Occipital lobe (tissue), 2 donors: ENCODE measurements around the gene MAP2K3. TPM values are rescaled to one million over a fixed set of nuclear protein-coding genes. Genes with fewer than 3 reads are reported as not detected.
"Not testable (repeated sequence)": the region's sequence is repeated elsewhere in the genome, so short reads cannot be mapped to it uniquely, and the experiment has no call there.

Source experiments
- DNase-seq: peaks from one replicate; lab custom pipeline; 2025; lab: John Stamatoyannopoulos, UW
- total RNA-seq: library from RNA; depleted of rRNA; stranded (reverse); fragments of >200 nt; gene quantifications from one replicate; pipeline ENCODE4 v1.2.3, GENCODE V29; 2014

Gene MAP2K3
- total RNA-seq, 1 donor from 2014 or later: 1.7 TPM

DNA sequence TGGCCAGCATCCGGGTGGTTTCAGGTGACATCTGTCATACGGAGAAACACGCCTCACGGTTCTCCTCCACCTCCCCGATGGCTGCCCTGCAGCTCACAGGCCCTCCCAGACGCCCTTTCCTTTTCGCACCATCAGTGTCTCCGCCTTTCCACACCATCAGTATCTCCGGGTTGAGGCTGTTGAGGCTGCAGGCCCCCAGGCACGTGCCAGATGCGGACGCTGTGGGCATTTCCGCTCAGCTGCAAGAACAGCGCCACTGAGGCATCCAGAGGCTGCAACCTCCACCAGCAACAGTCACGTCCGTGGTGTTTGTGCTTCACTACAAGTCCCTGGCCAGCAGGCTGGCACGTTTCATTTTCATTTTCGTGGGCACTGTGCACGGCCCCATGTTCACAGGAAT is 66.0 kb downstream of the MAP2K3 start:
- not testable (repeated sequence) for DNase-seq

DNA sequence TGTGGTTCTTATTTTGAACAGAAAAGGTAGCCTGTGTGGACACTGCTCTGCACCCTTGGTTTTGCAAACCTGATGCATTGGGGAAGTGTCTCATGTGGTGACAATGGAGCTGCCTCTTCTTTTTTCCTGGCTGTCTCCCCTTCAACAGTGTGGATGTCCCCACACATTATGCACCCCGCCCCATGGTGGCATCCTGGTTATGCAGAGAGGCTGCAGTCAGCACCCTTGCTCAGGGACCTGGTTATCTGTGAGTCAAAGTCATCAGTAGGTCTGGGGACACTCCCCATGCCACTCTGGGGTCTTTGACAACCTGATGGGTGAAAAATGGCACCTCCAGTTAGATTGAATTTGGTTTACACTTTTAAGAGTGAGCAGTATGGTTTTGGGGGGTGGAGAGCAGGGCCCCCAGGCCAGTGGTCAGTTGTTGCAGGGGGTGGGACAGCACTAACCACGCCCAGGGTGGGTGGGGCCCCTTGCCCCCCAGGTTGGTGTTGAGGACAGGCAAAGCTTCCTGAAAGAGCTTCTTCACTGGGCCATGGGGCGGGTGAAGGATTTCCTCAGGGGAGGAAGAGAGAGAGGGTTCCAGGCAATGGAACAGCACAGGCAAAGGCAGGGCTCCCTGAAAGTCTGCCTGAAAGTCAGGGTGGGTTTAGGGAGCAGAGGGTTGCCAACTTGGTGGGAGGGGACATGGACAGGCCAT is 67.0 kb downstream of the MAP2K3 start:
- DNase-seq: no peak

- no peak for DNase-seq
Observed at GRCh38 chr17:21352221-21352980, 67.9 kb downstream of the MAP2K3 start.

DNA sequence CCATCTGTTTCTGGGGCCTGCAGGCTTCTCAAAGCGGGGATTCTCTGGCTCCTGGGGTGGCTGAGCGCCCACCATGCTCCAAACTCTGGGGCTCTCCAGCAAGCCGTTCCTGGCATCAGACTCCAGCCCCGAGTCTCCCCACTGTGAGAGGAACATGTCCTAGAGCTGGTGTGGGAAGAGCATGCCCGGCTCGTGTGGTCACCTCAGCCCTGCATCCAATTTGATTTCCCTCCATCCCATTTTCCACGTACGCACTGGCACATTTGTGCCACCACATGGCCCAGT is 68.4 kb downstream of the MAP2K3 start:
- no peak for DNase-seq

GRCh38 chr17:21353326-21354010 is 69.0 kb downstream of the MAP2K3 start:
- no peak for DNase-seq

DNA sequence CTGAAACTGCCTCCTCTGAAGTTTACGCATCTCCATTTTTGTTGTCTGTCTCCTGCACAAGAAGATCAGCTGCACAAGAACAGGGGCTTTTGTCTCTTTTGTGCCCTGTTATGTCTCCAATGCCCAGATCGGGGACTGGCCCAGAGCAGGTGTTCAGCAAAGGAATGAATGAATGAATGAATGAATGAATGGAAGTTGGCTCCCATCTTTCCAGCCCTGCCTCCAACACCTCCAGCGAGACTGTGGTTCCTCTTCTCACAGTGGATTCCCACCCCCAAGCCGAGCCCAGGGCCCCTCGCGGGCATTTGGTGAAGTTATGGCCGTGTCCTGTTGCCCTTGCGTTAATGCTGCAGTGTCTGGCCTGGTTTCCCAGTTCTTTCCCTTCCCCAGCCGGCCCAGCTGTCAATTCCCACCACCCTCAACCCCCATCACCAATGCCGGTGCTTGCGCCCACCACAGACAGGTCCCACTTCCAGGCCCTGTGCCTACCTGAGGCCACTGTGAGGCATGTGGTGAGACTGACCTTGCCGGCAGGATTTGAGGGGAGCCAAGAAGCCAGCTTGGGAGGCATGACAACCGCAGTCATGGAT is 70.4 kb downstream of the MAP2K3 start:
- DNase-seq: no peak

GRCh38 chr17:21355586-21355985 is 71.1 kb downstream of the MAP2K3 start:
- no peak for DNase-seq

GRCh38 chr17:21356537-21357127 is 72.1 kb downstream of the MAP2K3 start:
- DNase-seq: no peak

- no peak for DNase-seq
Observed at GRCh38 chr17:21357281-21357680, 72.8 kb downstream of the MAP2K3 start.

- DNase-seq: no peak
Observed at GRCh38 chr17:21357696-21358656, 73.5 kb downstream of the MAP2K3 start.

DNA sequence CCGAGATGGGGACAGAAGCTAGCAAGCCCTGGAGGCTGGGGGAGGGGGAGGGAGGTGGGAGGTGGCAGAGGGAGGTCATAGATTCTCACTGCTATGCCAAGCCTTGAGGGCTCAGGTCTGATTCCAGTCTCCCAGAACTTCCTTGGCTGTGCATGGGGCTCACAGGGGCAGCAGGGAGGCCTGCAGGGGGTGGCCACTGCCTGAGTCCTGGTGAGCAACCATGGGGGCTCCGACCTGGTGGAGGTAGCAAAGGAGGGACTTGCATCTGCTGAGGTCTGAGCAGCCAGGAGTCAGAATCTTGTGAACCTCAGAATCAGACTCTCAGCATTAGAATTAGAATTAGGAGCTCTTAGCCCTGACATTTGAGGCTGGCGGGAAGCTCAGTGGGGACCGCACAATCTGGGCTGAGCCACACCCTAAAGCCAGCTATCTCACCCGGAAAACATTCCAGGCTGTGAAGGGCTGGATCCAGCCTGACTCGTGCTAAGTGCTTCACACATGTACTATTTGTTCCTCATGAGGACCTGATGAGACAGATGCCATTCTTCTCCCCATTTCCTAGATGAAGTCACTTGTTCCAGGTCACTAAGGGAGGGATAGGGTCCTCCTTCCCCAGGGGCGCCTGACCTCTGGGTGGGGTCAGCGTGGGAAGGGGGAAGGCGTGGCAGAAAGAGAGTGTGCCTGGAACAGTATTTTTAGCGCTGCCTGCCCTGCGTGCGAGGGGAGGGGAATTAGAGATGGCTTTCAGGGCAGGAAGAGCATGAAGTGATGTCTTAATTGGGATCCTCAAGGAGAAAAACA is 74.4 kb downstream of the MAP2K3 start:
- DNase-seq: no peak

GRCh38 chr17:21359483-21359840 is 75.0 kb downstream of the MAP2K3 start:
- no peak for DNase-seq

- no peak for DNase-seq
Observed at GRCh38 chr17:21360048-21360447, 75.5 kb downstream of the MAP2K3 start.

- DNase-seq: no peak
Observed at GRCh38 chr17:21361020-21361809, 76.7 kb downstream of the MAP2K3 start.

- DNase-seq: no peak
Observed at GRCh38 chr17:21362331-21362931, 77.9 kb downstream of the MAP2K3 start.

GRCh38 chr17:21363776-21364642 is 79.5 kb downstream of the MAP2K3 start:
- DNase-seq: no peak
